ENCODE measurements around the gene TET3.

TET3 gene

DNA sequence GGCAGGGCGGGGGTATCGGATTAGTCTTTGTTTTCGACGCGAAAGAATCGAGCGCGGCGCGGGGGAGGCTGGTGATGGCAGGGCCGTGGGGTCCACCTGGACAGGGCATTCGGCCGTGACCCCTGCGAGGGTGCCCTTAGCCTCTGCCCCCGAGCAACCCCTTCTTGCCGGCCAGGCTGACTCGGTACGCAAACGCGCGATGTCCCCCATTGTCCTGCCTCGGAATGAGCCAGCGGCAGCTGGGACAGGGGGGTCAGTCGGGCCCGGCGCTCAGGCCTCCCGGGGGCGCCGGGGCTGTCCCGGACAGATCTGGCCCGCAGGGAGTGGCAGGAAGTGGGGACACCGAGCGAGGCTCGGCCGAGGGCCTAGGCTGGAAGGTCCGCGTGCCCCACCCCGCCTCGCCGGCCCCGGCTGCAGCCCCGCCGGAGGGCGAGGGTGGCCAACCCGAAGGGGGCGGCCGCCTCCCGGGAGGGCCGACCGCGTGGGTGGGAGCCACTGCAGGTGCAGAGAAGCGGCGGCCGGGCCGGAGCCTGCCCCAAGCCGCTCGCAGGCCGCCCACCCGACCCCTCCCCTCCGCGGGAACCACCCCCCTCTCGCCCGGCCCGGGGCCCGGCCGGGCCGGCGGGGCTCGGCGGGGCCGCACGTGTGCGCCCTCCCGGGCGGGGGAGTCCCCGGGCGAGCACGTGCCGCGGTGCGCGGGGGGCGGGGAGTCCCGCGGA, at the start of gene TET3:
TSS of gene TET3 (plus strand) at position 708 of the 719 bp plus-strand sequence. CDS start 1,494 bp downstream, outside the sequence.
- no peak for TF ChIP-seq CTCF (IDR thresholded peaks at IDR 0.05)

- TF ChIP-seq CTCF (IDR thresholded peaks at IDR 0.05) = no peak
Observed at GRCh38 chr2:73935641-73936040, 49.1 kb upstream of the TET3 start.

GRCh38 chr2:73937103-73937885, 47.4 kb upstream of the TET3 start:
- no peak for TF ChIP-seq CTCF (IDR thresholded peaks at IDR 0.05)

DNA sequence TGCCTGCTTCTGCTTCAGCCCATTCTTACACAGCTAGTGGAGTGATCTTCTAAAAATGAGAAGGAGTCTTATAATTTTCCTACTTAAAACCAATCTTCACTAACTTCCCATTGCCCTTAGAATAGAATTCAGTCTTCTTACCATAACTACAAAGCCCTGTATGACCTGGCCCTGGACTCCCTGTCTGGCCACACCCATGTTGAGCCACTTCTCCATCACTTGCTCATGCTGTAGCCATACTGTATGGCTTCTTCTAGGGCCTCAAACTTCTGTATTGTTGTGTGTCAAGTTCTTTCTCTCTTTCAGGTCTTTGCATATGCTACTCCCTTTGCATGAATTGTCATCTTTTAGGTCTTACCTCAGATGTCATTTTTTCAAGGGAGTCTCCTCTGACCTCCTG, 46.8 kb upstream of the TET3 start:
- no peak for TF ChIP-seq CTCF (IDR thresholded peaks at IDR 0.05)

GRCh38 chr2:73938718-73939352, 45.9 kb upstream of the TET3 start:
- no peak for TF ChIP-seq CTCF (IDR thresholded peaks at IDR 0.05)

DNA sequence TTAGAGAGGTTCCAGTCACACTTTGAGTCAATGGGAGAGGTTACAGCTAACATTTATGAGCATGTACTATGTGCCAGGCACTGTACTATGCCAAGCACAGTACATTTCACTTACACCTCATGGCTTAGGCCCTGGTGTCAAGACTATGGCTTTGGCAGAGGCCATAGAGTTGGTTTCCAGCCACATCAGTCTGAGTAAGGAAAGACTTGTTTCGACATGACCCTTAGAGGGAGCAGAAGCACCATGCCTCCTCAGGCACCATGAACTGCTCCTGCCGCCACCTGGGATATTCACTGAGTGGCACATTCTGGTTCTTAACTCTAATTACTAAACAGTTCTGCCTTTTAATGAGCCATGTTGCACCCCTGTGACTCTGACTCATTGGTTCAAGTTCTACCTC, 45.3 kb upstream of the TET3 start:
- TF ChIP-seq CTCF (IDR thresholded peaks at IDR 0.05) = no peak

GRCh38 chr2:73942664-73943063, 42.0 kb upstream of the TET3 start:
- TF ChIP-seq CTCF (IDR thresholded peaks at IDR 0.05) = no peak

Data from LNCAP (cell line).